Heart left ventricle (tissue), 13 donors: ENCODE measurements around the gene PLSCR5.

Experiments
- POLR2A ChIP-seq, 2 donors: fragments of 450-650 bp; IDR thresholded peaks; one replicate each; pipeline ENCODE4 v1.6.1; 2017; ENCODE audit warnings: antibody characterized with exemption in 2 of 2, mild to moderate bottlenecking in 2 of 2, moderate library complexity in 2 of 2
- TF ChIP-seq, protein P1 (sequence below), 12 donors: fragments of 200-600 bp; sonication (generic) in 4 of 12; IDR thresholded peaks; one replicate each; pipeline versions ENCODE4 v1.5.0 to v1.8.0; 2018 to 2022; ENCODE audit warnings: antibody characterized with exemption in 12 of 12, mild to moderate bottlenecking in 5 of 12
- donor health status: ischemic (EF 13 %, LVEDD 7.1; RV severe dilation, severe dysfunction).
- donor health status: DM: no; HTN: yes; CAD: no.
- donor health status: DM: no; HTN: no; CAD: no.
- donor health status: ischemic (EF 25% LVEDD 6.9; RV normal size, moderate dysfunction).
- donor health status: ischemic (EF 25% LVEDD 5.7; RV mildly dilated, moderate dysfunction).
- donor health status: ischemic (EF 35%, LVEDD 5.7; RV mildly dilated, moderate dysfunction).
- donor health status: nonischemic (EF 11% LVEDD 7.7; RV severe dilation, severe dysfunction).
- donor health status: DM: yes; HTN: yes; CAD: no.
- donor health status: PGD.
- donor health status: ischemic (EF 29% LVEDD 5.4; RV normal size, mild dysfunction).
- donor health status: nonischemic (EF 23%, LVEDD 6.1; RV moderate dilation, normal function).

DNA sequence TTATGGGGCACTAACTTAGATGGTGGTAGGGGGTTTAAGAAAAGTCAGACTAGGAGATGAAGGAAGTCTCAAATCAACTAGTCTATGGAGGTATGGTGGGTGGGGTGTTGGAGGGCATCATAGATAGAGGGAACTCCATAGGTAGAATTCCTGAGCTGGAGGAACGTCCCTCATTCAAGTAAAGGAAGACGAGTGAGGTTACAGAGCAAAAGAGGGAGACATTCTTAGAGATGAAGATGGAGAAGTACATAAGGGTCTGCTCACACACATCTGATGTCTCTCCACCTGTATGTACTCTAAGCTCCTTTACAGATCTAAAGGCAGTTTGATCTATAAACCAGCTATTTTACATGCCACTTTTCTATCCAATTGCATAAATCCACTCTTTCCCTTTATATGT is 62.2 kb downstream of the PLSCR5 start:
- TF ChIP-seq, protein P1, sequence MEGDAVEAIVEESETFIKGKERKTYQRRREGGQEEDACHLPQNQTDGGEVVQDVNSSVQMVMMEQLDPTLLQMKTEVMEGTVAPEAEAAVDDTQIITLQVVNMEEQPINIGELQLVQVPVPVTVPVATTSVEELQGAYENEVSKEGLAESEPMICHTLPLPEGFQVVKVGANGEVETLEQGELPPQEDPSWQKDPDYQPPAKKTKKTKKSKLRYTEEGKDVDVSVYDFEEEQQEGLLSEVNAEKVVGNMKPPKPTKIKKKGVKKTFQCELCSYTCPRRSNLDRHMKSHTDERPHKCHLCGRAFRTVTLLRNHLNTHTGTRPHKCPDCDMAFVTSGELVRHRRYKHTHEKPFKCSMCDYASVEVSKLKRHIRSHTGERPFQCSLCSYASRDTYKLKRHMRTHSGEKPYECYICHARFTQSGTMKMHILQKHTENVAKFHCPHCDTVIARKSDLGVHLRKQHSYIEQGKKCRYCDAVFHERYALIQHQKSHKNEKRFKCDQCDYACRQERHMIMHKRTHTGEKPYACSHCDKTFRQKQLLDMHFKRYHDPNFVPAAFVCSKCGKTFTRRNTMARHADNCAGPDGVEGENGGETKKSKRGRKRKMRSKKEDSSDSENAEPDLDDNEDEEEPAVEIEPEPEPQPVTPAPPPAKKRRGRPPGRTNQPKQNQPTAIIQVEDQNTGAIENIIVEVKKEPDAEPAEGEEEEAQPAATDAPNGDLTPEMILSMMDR (IDR thresholded peaks at IDR 0.05): no peak
- TF ChIP-seq POLR2A (IDR thresholded peaks at IDR 0.05): no peak
